ENCODE measurements around the gene TIMM23. TPM values are rescaled to one million over a fixed set of nuclear protein-coding genes. Genes with fewer than 3 reads are reported as not detected.
"Not testable (repeated sequence)": the region's sequence is repeated elsewhere in the genome, so short reads cannot be mapped to it uniquely, and the experiment has no call there.

Gene TIMM23
- polyA plus RNA-seq, 3 donors: 58.9 to 73.6 (median 66.6) TPM

GRCh38 chr10:46035923-46036849 is 63.9 kb downstream of the TIMM23 start:
- no peak for DNase-seq (ENCODE audit: extremely low read depth in 1 of 11, low read depth in 9 of 11, low spot score in 4 of 11)

DNA sequence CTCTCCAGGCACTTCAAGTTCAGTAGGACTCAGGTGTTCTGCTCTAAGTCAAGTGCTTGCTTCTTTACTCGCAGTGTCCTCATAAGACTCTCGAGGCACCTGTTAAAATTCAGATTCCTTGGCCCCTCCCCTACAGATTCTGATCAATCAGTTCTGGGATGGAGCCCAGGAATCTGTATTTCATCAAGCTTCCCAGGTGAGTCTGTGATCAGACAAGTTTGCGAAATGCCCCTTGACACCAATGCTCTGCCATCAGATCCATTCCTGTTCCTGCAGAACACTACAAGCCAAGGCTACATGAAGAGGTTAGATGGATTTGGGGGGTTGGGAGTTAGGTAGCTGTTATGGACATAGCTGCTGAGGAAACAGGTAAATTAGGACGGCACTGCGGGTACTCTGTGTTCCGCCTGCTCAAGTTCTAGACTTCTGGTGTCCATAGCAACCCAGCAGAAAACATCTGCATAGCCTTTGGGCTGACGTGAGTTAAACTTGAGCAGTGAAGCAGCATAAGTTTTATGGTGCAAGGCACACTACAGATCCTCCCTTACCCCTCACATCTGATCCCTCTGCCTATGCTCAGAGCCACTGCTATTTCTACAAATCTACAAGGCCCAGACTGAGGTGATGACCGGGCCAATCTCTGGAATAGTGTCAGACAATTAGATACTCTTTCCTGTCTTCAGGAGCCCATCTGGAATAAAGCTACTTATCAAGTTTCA is 65.0 kb downstream of the TIMM23 start:
- DNase-seq (ENCODE audit: extremely low read depth in 1 of 11, low read depth in 9 of 11, low spot score in 4 of 11): peak in 6 of 11 donors; percentile 25 to 77 (median 60)

DNA sequence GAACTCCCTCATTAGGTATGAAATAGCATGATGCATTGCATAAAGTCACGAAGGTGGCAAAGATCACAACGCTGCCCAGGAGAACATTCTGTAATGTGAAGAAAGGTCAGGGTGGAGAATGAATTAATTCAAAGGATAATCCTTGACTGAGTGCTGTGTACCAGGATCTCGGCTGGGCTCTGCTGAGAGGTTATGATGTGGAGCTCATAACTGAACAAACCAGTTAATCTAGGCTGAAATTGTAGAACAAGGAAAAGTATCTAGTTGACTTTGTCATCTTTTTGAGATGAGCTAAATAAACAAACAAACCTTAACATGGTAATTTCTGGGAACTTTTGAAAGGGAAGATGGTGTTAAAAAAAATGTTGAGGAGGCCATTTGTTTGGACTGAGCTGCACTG is 67.7 kb downstream of the TIMM23 start:
- no peak for DNase-seq (ENCODE audit: extremely low read depth in 1 of 11, low read depth in 9 of 11, low spot score in 4 of 11)

- no peak for DNase-seq (ENCODE audit: extremely low read depth in 1 of 11, low read depth in 9 of 11, low spot score in 4 of 11)
Observed at GRCh38 chr10:46042527-46042926, 70.2 kb downstream of the TIMM23 start.

DNA sequence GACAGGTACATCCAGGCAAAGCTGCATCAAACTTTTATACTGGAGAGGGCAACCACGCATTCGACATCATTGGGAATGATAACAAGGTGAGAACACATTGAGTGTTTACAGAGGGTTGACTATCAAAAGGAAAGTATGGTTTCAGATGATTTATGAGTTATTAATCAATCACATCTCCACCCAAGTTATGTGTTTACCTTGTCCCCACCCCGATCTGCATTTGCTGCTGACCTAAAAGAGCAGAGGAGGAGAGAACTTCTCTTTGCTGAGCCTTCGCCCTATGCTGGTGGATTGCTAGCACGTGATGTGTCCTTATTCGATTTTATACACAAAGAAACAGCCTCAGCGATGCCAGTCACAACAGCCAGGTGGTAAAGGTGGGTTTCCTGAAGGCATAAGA is 74.0 kb downstream of the TIMM23 start, which contains the start of gene MSMB:
Gene MSMB (minus strand): TSS at position 9 of the 400 bp plus-strand sequence. CDS start 32 bp downstream, outside the sequence.
- no peak for DNase-seq (ENCODE audit: extremely low read depth in 1 of 11, low read depth in 9 of 11, low spot score in 4 of 11)

DNA sequence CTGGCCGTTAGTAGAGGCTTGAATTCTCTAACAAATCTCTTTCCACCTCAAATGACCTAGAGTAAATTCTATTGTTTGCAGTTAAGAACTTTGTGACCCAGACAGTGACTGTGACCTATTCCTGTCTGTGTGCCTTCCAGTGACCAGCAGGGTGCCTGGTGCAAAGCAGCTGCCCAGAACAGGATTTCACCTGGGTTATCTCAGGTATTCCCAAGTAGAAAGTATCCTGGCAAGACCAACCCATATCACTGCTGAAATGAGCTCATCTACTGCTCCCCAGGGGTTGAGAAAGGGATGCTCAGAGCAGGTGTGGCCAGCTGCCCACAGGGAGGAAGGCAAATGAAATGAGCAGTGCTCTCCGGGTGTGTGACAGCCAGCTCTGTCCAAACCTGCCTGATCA is 75.9 kb downstream of the TIMM23 start:
- no peak for DNase-seq (ENCODE audit: extremely low read depth in 1 of 11, low read depth in 9 of 11, low spot score in 4 of 11)

GRCh38 chr10:46049497-46049831 is 77.2 kb downstream of the TIMM23 start:
- not testable (repeated sequence) for DNase-seq (ENCODE audit: extremely low read depth in 1 of 11, low read depth in 9 of 11, low spot score in 4 of 11)

GRCh38 chr10:46050941-46051623 is 78.8 kb downstream of the TIMM23 start:
- no peak for DNase-seq (ENCODE audit: extremely low read depth in 1 of 11, low read depth in 9 of 11, low spot score in 4 of 11)

DNA sequence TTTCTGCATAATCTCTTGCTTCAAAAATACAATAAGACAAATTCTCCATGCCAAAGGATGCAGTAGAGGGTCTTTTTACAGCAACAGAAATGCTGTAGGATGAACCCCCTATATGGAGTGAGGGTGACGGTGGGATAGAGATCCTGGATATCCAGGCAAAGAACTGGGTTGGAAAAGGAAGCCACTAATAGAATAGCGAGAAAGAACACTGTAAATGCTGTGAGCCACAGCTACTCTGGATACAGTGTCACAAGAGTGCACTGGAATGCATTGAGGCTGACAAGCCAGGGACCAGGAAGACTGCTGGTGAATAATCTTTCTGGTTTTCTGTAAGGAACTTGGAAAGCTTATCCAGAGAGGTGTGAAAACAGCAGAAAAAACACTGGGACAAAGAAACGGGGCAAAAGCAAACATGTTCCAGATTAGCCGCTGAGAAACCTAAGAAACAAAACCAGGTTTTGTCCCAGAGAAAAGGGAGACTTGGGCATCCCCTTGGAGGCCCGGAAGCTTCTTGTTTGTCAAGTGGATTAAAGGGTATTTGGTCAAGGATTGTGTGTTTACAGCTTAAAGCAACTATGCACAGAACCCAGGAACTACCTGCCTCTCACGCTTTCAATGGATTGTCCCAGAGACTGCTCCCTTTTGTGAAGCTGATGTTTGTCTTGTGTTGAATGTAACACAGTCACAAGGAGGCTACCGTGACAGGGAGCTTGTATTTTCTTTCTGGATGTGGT is 79.9 kb downstream of the TIMM23 start:
- no peak for DNase-seq (ENCODE audit: extremely low read depth in 1 of 11, low read depth in 9 of 11, low spot score in 4 of 11)

- no peak for DNase-seq (ENCODE audit: extremely low read depth in 1 of 11, low read depth in 9 of 11, low spot score in 4 of 11)
Observed at GRCh38 chr10:46052791-46053375, 80.6 kb downstream of the TIMM23 start.

Other genes starting within 250 kb of the TIMM23 start
- 10 to 100 TPM; 62.0 to 65.7 (median 65.6) TPM for gene WASHC2C, start 245.2 kb upstream of the TIMM23 start, polyA plus RNA-seq (ENCODE audit: insufficient read length in 3 of 3)
- gene AGAP4, start 125.0 kb upstream of the TIMM23 start, polyA plus RNA-seq (ENCODE audit: insufficient read length in 3 of 3): 10 to 100 TPM; 30.3 to 52.8 (median 36.1) TPM
- 100 to 1,000 TPM; 187 to 225 (median 193) TPM for gene NCOA4, start 58.1 kb downstream of the TIMM23 start, polyA plus RNA-seq (ENCODE audit: insufficient read length in 3 of 3)
- not detected for gene MSMB, start 73.8 kb downstream of the TIMM23 start, polyA plus RNA-seq (ENCODE audit: insufficient read length in 3 of 3)

Data from renal cortex interstitium (tissue), 11 donors.